Stimulated activated naive CD8-positive, alpha-beta T cell treated with anti-CD3 and anti-CD28 coated beads, Interleukin-15, amount 100 ng/mL, for 72 hours (primary cell): Measurements from ENCODE around the gene RNF166.
A peak's percentile ranks its signal among the peaks of the same experiment; 100 is the strongest.
"Not testable (repeated sequence)": the region's sequence is repeated elsewhere in the genome, so short reads cannot be mapped to it uniquely, and the experiment has no call there.

Source experiments
- ATAC-seq: fragments of 150-1000 bp; cut with Tn5 transposase; 2 replicates; pipeline ENCODE4 v1.10.0; 2021; ENCODE audit warnings: mild to moderate bottlenecking, moderate library complexity
- DNase-seq, 2 donors: peaks; one replicate each; pipeline ENCODE4 v3.0.0; 2021 to 2022
- H3K27ac Mint-ChIP-seq, 2 donors: one replicate each; pipeline ENCODE4 v1.8.0; 2022; ENCODE audit warnings: mild to moderate bottlenecking in 2 of 2, mixed read lengths in 2 of 2, moderate library complexity in 2 of 2
- H3K27me3 Mint-ChIP-seq: one replicate; pipeline ENCODE4 v1.8.0; 2022; ENCODE audit warnings: mixed read lengths
- H3K4me1 Mint-ChIP-seq: one replicate; pipeline ENCODE4 v1.8.0; 2022; ENCODE audit warnings: mild to moderate bottlenecking, mixed read lengths
- H3K4me3 Mint-ChIP-seq, 2 donors: one replicate each; pipeline ENCODE4 v1.8.0; 2022; ENCODE audit warnings: mild to moderate bottlenecking in 2 of 2, mixed read lengths in 2 of 2, moderate library complexity in 1 of 2
- H3K9me3 Mint-ChIP-seq, 2 donors: one replicate each; pipeline ENCODE4 v1.8.0; 2022; ENCODE audit warnings: mixed read lengths in 2 of 2

The RNF166 gene

DNA sequence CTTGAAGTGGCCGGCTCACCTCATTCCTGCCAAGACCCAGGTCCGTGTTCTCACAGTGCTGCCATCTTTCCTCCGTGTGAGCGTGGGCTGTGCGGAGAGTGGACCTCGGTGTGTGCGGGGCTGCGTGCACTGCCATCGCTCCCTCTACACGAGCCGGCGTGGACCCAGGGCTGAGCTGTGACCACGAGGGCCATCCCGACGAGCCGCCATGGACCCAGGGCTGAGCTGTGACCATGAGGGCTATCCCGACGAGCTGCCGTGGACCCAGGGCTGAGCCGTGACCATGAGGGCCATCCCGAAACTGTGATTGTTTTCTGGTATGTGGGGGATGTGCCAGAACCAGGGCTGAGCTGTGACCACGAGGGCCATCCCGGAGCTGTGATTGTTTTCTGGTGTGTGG is 34.4 kb downstream of the RNF166 start:
- Mint-ChIP-seq H3K4me1 (peaks cover 6% of the 10 kb centered on the region), H3K9me3 (no peaks in the 10 kb centered on the region), H3K27me3 (no peaks in the 10 kb centered on the region), H3K4me3 (no peak overlapping the region), H3K27ac (peak overlapping the region in 1 of 2 donors; percentile 93)
- ATAC-seq: no peak
- no peak for DNase-seq

DNA sequence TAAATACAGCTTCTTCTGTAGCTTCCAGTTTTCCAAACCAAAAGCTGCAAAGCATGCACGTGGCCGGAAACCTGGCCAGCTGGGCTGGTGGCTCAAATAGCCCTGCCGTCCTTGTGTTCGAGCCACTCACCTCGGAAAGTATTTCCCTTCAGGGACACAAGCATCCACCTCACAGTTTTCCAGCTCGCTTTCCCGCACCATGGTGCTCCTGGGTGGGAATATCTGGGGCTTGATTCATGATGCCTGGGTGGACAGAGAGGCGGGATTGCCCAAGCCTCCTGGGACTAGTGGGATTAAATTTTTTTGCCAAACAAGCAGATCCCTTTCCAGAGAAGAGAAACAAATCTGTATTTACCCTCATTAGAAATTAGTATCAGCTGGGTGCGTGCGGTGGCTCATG is 36.2 kb downstream of the RNF166 start:
- H3K9me3 Mint-ChIP-seq: no peaks in the 10 kb centered on the region
- no peak overlapping the region for H3K4me3 Mint-ChIP-seq
- no peaks in the 10 kb centered on the region for H3K27me3 Mint-ChIP-seq
- H3K4me1 Mint-ChIP-seq: peaks cover 6% of the 10 kb centered on the region
- H3K27ac Mint-ChIP-seq: no peak overlapping the region
- ATAC-seq (no peak), DNase-seq (no peak)

GRCh38 chr16:88669493-88669892 is 36.7 kb downstream of the RNF166 start:
- H3K27ac Mint-ChIP-seq, DNase-seq, H3K4me1 Mint-ChIP-seq, H3K9me3 Mint-ChIP-seq, ATAC-seq, H3K27me3 Mint-ChIP-seq, H3K4me3 Mint-ChIP-seq: not testable (repeated sequence)

DNA sequence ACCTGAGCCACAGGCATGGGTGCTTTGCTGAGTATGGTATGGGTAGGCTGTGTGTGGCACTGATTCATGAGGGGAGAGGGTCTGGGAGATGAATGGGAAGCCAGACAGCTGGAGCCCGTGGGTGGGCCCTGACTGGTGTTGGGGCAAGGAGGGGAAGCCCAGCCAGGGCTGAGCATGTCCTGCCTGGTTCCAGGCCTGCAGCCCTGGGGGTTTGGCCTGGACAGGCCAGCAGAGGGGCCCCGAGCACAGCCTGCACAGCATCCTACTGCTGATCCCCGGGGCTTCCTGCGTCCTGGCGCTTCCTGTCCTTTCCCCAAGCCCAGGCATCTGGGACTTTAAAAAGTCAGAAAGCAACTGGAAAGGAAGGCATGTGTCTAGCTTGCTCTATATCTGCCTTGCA is 38.7 kb downstream of the RNF166 start:
- ATAC-seq (no peak), DNase-seq (no peak)
- Mint-ChIP-seq H3K27ac (no peak overlapping the region), H3K4me1 (peaks cover 12% of the 10 kb centered on the region), H3K27me3 (no peaks in the 10 kb centered on the region), H3K4me3 (no peak overlapping the region), H3K9me3 (no peaks in the 10 kb centered on the region)

- Mint-ChIP-seq H3K4me1 (peaks cover 26% of the 10 kb centered on the region), H3K27me3 (no peaks in the 10 kb centered on the region), H3K27ac (no peak overlapping the region), H3K9me3 (no peaks in the 10 kb centered on the region), H3K4me3 (no peak overlapping the region)
- DNase-seq (no peak), ATAC-seq (no peak)
Measured at GRCh38 chr16:88665570-88665969, 40.6 kb downstream of the RNF166 start.

DNA sequence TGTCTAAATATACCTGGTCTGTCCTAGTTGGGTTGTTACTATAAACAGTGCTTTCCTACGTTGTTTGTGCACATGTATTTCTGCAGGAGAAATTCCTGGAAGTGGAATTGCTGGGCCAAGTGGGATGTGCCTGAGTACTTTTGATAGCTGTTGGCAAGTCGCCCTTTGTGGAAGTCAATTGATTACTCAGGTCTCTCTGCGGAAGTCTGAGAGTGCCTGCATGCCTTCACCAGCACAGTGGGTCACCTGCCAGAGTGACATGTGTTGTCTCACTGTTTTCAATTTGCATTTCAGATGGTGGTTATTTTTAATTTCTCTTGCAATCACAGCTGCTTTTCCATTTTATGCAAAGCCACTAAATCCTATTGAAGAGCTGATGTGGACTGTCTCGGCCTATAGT is 41.1 kb downstream of the RNF166 start:
- H3K27me3 Mint-ChIP-seq: no peaks in the 10 kb centered on the region
- DNase-seq (no peak), ATAC-seq (no peak)
- H3K9me3 Mint-ChIP-seq: no peaks in the 10 kb centered on the region
- H3K27ac Mint-ChIP-seq: no peak overlapping the region
- peak overlapping the region; percentile 13 to 35 for H3K4me3 Mint-ChIP-seq
- peaks cover 26% of the 10 kb centered on the region for H3K4me1 Mint-ChIP-seq

DNA sequence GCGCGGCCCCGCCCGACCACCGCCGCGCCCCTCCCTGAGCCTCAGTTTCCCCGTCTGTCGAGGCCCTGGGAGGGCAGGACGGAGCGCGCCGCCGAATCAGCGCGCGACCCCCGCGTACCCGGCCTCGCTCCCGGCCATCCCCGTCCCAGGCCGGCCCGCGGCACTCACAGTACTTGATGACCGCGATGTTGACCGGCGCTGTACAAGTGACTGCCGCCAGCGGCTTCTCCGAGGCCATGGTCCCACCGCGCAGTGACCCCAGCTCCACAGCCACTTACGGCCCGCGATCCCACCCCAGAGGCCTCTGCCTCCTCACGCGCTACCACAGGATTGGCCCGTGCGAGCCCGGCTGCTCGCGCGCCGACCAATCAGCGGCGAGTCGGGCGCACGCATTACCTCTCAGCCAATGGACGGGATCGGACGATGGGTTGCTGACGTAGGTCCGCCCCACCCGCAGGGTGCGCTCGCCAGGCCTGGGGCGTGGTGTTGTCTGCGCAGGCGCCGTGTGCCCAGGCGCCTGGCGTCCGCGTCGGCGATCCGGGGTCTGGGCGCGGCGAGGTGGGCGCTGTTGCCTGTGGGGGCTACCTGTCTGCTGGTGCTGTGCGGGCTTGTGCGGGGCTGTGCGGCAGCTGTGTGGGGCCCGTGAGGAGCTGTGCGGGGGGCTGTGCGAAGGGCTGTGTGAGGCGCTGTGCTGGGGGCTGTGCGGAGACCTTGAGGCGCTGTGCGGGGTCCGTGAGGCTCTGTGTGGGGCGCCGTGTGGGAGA is 43.2 kb downstream of the RNF166 start, which contains the start of gene MVD:
MVD (minus strand) TSS at position 249 of the 764 bp plus-strand sequence; CDS start at position 238, 11 bp downstream.
- Mint-ChIP-seq H3K27me3 (no peaks in the 10 kb centered on the region), H3K4me1 (peaks cover 31% of the 10 kb centered on the region), H3K27ac (peak within 1 kb of the TSS; percentile 91 to 96), H3K9me3 (no peaks in the 10 kb centered on the region), H3K4me3 (peak within 1 kb of the TSS; percentile 94 to 97)
- peak; percentile 98 for ATAC-seq
- DNase-seq: peak; percentile 94 to 97

GRCh38 chr16:88662222-88662842 is 43.9 kb downstream of the RNF166 start:
- Mint-ChIP-seq H3K27me3 (no peaks in the 10 kb centered on the region), H3K4me3 (peak overlapping the region; percentile 81 to 97), H3K27ac (peak overlapping the region; percentile 69 to 76), H3K9me3 (no peaks in the 10 kb centered on the region), H3K4me1 (peaks cover 29% of the 10 kb centered on the region)
- ATAC-seq: peak; percentile 4
- peak in 1 of 2 donors; percentile 32 for DNase-seq

GRCh38 chr16:88661468-88661867 is 44.7 kb downstream of the RNF166 start:
- Mint-ChIP-seq H3K9me3 (no peaks in the 10 kb centered on the region), H3K4me3 (peak overlapping the region in 1 of 2 donors; percentile 81), H3K27me3 (no peaks in the 10 kb centered on the region), H3K27ac (no peak overlapping the region), H3K4me1 (peaks cover 25% of the 10 kb centered on the region)
- DNase-seq (no peak), ATAC-seq (no peak)

- no peaks in the 10 kb centered on the region for H3K9me3 Mint-ChIP-seq
- ATAC-seq: no peak
- no peaks in the 10 kb centered on the region for H3K27me3 Mint-ChIP-seq
- H3K4me1 Mint-ChIP-seq: peaks cover 22% of the 10 kb centered on the region
- no peak overlapping the region for H3K4me3 Mint-ChIP-seq
- peak overlapping the region in 1 of 2 donors; percentile 30 for H3K27ac Mint-ChIP-seq
- DNase-seq: no peak
Measured at GRCh38 chr16:88659160-88659559, 47.0 kb downstream of the RNF166 start.

- no peak overlapping the region for H3K4me3 Mint-ChIP-seq
- ATAC-seq: no peak
- no peaks in the 10 kb centered on the region for H3K9me3 Mint-ChIP-seq
- H3K27ac Mint-ChIP-seq: peak overlapping the region in 1 of 2 donors; percentile 30
- no peak for DNase-seq
- no peaks in the 10 kb centered on the region for H3K27me3 Mint-ChIP-seq
- peaks cover 19% of the 10 kb centered on the region for H3K4me1 Mint-ChIP-seq
Measured at GRCh38 chr16:88658714-88659113, 47.5 kb downstream of the RNF166 start.

DNA sequence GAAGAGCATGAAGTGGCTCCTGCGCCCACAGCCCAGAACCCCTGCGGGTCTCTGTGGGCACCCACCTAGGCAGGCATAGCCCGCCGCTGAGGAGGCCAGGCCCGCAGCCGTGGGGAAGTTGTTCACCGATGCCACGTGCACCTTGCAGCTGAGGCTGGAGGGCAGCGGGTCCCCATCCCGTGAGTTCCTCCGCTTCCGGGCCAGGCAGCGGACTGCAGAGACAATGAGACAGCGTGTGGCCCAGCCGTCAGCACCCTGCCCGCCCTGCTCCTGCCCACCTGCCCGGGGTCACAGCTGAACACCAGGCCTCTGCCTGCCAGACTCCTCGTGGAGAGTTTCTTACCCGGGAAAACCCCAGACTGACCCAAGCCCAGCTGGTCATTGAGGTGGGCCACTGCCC is 48.8 kb downstream of the RNF166 start:
- Mint-ChIP-seq H3K4me1 (peaks cover 22% of the 10 kb centered on the region), H3K4me3 (no peak overlapping the region), H3K9me3 (no peaks in the 10 kb centered on the region), H3K27me3 (no peaks in the 10 kb centered on the region), H3K27ac (no peak overlapping the region)
- DNase-seq: no peak
- no peak for ATAC-seq

- no peak for ATAC-seq
- DNase-seq: no peak
- peaks cover 22% of the 10 kb centered on the region for H3K4me1 Mint-ChIP-seq
- no peaks in the 10 kb centered on the region for H3K27me3 Mint-ChIP-seq
- no peak overlapping the region for H3K4me3 Mint-ChIP-seq
- H3K27ac Mint-ChIP-seq: peak overlapping the region; percentile 57 to 67
- H3K9me3 Mint-ChIP-seq: no peaks in the 10 kb centered on the region
Measured at GRCh38 chr16:88656291-88656980, 49.8 kb downstream of the RNF166 start.

DNA sequence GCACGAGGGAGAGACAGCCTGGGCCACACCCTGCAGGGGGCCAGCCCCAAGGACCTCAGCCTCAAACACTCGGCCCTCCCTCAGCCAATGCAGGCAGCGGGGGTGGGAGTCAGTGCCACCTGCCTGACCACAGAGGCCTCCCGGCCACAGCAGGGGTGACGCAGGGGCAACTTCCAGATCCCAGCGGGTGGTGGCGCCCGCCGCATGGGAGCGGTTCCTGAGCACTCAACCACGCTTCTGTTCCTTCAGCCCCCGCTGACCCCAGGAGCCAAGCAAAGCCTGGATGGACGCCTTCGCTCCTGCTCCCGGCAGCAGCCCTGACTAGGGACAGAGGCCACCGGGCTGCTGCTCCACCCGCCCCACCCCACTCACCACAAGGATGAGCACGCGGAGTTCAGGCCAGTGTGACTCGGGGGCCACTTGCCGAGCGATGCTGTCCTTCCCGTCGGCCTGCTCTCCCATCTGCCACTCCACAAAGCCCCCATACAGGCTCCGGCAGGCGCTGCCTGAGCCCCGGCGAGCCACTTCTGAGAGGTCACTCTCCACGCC is 50.4 kb downstream of the RNF166 start:
- Mint-ChIP-seq H3K4me1 (peaks cover 22% of the 10 kb centered on the region), H3K9me3 (no peaks in the 10 kb centered on the region), H3K27ac (peak overlapping the region in 1 of 2 donors; percentile 31), H3K27me3 (no peaks in the 10 kb centered on the region), H3K4me3 (no peak overlapping the region)
- no peak for ATAC-seq
- no peak for DNase-seq

DNA sequence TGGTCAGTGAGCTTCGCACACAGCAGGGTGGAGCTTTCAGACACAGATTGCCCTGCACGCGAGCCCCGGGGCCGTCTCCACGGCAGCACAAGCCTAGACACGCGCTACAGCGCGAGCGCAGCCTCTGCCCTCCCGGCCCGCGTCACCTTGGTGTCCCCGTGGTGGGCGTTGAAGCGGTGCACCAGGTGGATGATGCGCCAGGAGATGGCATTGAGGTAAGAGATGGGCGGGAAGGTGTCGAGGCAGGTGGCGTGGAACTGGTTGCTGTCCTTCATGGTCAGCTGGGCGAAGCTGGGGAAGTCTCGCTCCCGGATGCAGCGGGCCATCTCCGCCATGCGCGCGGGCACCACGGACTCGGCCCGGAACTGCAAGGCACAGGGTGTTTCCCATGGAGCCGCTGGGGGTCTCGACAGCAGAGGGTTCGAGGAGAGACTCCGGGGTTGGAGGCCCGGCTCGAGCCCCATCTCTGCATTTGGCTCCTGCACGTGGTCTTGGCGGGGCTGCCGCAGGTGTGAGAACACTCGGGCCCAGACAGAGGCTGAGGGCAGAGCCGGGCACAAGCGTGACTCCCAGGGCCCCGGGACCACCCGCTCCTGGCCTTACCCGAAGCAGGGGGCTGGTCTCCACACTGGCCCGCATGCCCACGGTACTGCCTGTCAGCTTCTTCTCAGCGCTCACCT is 51.0 kb downstream of the RNF166 start:
- DNase-seq: no peak
- H3K27me3 Mint-ChIP-seq: no peaks in the 10 kb centered on the region
- no peak overlapping the region for H3K4me3 Mint-ChIP-seq
- H3K27ac Mint-ChIP-seq: peak overlapping the region in 1 of 2 donors; percentile 86
- no peak for ATAC-seq
- peaks cover 23% of the 10 kb centered on the region for H3K4me1 Mint-ChIP-seq
- no peaks in the 10 kb centered on the region for H3K9me3 Mint-ChIP-seq
